Astrocyte (in vitro differentiated cells and primary cell): ENCODE data around the gene FOXK2. TPM values are rescaled to one million over a fixed set of nuclear protein-coding genes. Genes with fewer than 3 reads are reported as not detected.

Experiments used
- DNase-seq: peaks from one replicate; pipeline ENCODE4 v3.0.0-alpha.2; 2010; ENCODE audit warnings: low read depth
- FAIRE-seq: peaks from 2 replicates; lab custom pipeline; 2011; peaks lifted over from hg19 to GRCh38; lab: Jason Lieb, UNC
- H2AFZ ChIP-seq: 2 replicates; pipeline ENCODE4 v1.6.0; 2012; ENCODE audit warnings: low read depth, low read length, inconsistent platforms
- H3K27ac ChIP-seq: 2 replicates; pipeline ENCODE4 v1.5.1; 2011; ENCODE audit warnings: low read depth, low read length, inconsistent platforms
- H3K27me3 ChIP-seq: 2 replicates; pipeline ENCODE4 v1.6.0; 2011; ENCODE audit warnings: low read length, inconsistent platforms; ENCODE audit not compliant: insufficient read depth
- H3K36me3 ChIP-seq: 2 replicates; pipeline ENCODE4 v1.5.1; 2011; ENCODE audit warnings: low read length, inconsistent platforms; ENCODE audit not compliant: insufficient read depth
- H3K4me1 ChIP-seq: 2 replicates; pipeline ENCODE4 v1.5.1; 2011; ENCODE audit warnings: low read length, inconsistent platforms; ENCODE audit not compliant: insufficient read depth
- H3K4me2 ChIP-seq: 2 replicates; pipeline ENCODE4 v1.6.0; 2012; ENCODE audit warnings: low read length, inconsistent platforms
- H3K4me3 ChIP-seq: 2 replicates; pipeline ENCODE4 v1.5.1; 2011; ENCODE audit warnings: low read depth, mild to moderate bottlenecking, low read length, inconsistent platforms; ENCODE audit not compliant: insufficient read depth
- H3K79me2 ChIP-seq: 2 replicates; pipeline ENCODE4 v1.6.0; 2012; ENCODE audit warnings: mild to moderate bottlenecking, low read length, inconsistent platforms; ENCODE audit not compliant: insufficient read depth
- H3K9ac ChIP-seq: 2 replicates; pipeline ENCODE4 v1.6.0; 2012; ENCODE audit warnings: mild to moderate bottlenecking, low read length, inconsistent platforms
- H3K9me3 ChIP-seq: 2 replicates; pipeline ENCODE4 v1.5.1; 2012; ENCODE audit warnings: low read depth, mild to moderate bottlenecking, low read length, inconsistent platforms; ENCODE audit not compliant: insufficient read depth
- H4K20me1 ChIP-seq: 2 replicates; pipeline ENCODE4 v1.6.0; 2012; ENCODE audit warnings: low read length, inconsistent platforms; ENCODE audit not compliant: insufficient read depth
- H3K27ac Mint-ChIP-seq: one replicate; pipeline ENCODE4 v1.8.0; 2021; ENCODE audit warnings: mild to moderate bottlenecking, mixed read lengths; ENCODE audit not compliant: unreplicated experiment
- H3K27me3 Mint-ChIP-seq: one replicate; pipeline ENCODE4 v1.8.0; 2021; ENCODE audit warnings: low read depth, mixed read lengths; ENCODE audit not compliant: unreplicated experiment
- H3K36me3 Mint-ChIP-seq: one replicate; pipeline ENCODE4 v1.8.0; 2021; ENCODE audit warnings: low read depth, mixed read lengths; ENCODE audit not compliant: unreplicated experiment
- H3K4me1 Mint-ChIP-seq: one replicate; pipeline ENCODE4 v1.8.0; 2021; ENCODE audit warnings: low read depth, mixed read lengths; ENCODE audit not compliant: unreplicated experiment
- H3K4me3 Mint-ChIP-seq: one replicate; pipeline ENCODE4 v1.8.0; 2021; ENCODE audit warnings: mild to moderate bottlenecking, moderate library complexity, mixed read lengths; ENCODE audit not compliant: unreplicated experiment
- H3K9me3 Mint-ChIP-seq: one replicate; pipeline ENCODE4 v1.8.0; 2021; ENCODE audit warnings: mild to moderate bottlenecking, mixed read lengths; ENCODE audit not compliant: unreplicated experiment
- CTCF ChIP-seq: IDR thresholded peaks from 2 replicates; pipeline ENCODE4 v1.5.1; 2011; ENCODE audit warnings: low read depth, mild to moderate bottlenecking, inconsistent platforms, low read length, moderate library complexity; ENCODE audit not compliant: insufficient read depth
- EZH2 ChIP-seq: IDR thresholded peaks from 2 replicates; pipeline ENCODE4 v1.6.1; 2012; ENCODE audit warnings: mild to moderate bottlenecking, low read length, inconsistent platforms; ENCODE audit not compliant: insufficient read depth
- total RNA-seq: library from RNA; stranded (reverse); gene quantifications from 2 replicates; pipeline ENCODE4 v1.2.1, GENCODE V29; 2021

The FOXK2 gene
- total RNA-seq, 1 donor from 2014 or later: 68.0 TPM

GRCh38 chr17:82528484-82529265, 9.1 kb downstream of the FOXK2 start:
- no peaks in the 10 kb centered on the region for H3K9me3 Mint-ChIP-seq
- H4K20me1 ChIP-seq: peaks cover 87% of the 10 kb centered on the region
- peaks cover 35% of the 10 kb centered on the region for H3K4me1 Mint-ChIP-seq
- H3K27me3 Mint-ChIP-seq: no peaks in the 10 kb centered on the region
- H2AFZ ChIP-seq: no peak overlapping the region
- peak overlapping the region; percentile 32 for H3K4me2 ChIP-seq
- H3K27ac ChIP-seq: no peak overlapping the region
- no peaks in the 10 kb centered on the region for H3K36me3 ChIP-seq
- FAIRE-seq (no peak), DNase-seq (peak; percentile 15)
- H3K9ac ChIP-seq: peak overlapping the region; percentile 0
- no peaks in the 10 kb centered on the region for H3K9me3 ChIP-seq
- no peak overlapping the region for H3K4me3 ChIP-seq
- no peak overlapping the region for H3K4me3 Mint-ChIP-seq
- no peaks in the 10 kb centered on the region for H3K36me3 Mint-ChIP-seq
- no peaks in the 10 kb centered on the region for H3K27me3 ChIP-seq
- H3K27ac Mint-ChIP-seq: peak overlapping the region; percentile 1
- peaks cover 100% of the 10 kb centered on the region for H3K79me2 ChIP-seq
- TF ChIP-seq CTCF (peak; percentile 30), EZH2 (no peak)
- peaks cover 22% of the 10 kb centered on the region for H3K4me1 ChIP-seq

- Histone ChIP-seq H3K36me3 (no peaks in the 10 kb centered on the region), H3K27ac (no peak overlapping the region), H3K4me3 (no peak overlapping the region), H2AFZ (no peak overlapping the region), H3K4me2 (peak overlapping the region; percentile 3), H4K20me1 (peaks cover 87% of the 10 kb centered on the region), H3K9me3 (no peaks in the 10 kb centered on the region), H3K27me3 (no peaks in the 10 kb centered on the region), H3K79me2 (peaks cover 100% of the 10 kb centered on the region), H3K4me1 (peaks cover 22% of the 10 kb centered on the region), H3K9ac (no peak overlapping the region)
- FAIRE-seq: no peak
- Mint-ChIP-seq H3K4me1 (peaks cover 39% of the 10 kb centered on the region), H3K4me3 (peak overlapping the region; percentile 71), H3K27ac (no peak overlapping the region), H3K9me3 (no peaks in the 10 kb centered on the region), H3K36me3 (no peaks in the 10 kb centered on the region), H3K27me3 (no peaks in the 10 kb centered on the region)
- TF ChIP-seq EZH2 (no peak), CTCF (no peak)
- no peak for DNase-seq
Measured at GRCh38 chr17:82529914-82530300, 10.4 kb downstream of the FOXK2 start.

- H3K4me3 ChIP-seq: no peak overlapping the region
- H3K4me1 Mint-ChIP-seq: peaks cover 53% of the 10 kb centered on the region
- H3K27me3 ChIP-seq: no peaks in the 10 kb centered on the region
- H3K9ac ChIP-seq: peak overlapping the region; percentile 28
- H3K4me2 ChIP-seq: peak overlapping the region; percentile 60
- H3K36me3 ChIP-seq: no peaks in the 10 kb centered on the region
- no peak overlapping the region for H2AFZ ChIP-seq
- peaks cover 2% of the 10 kb centered on the region for H3K36me3 Mint-ChIP-seq
- no peaks in the 10 kb centered on the region for H3K9me3 ChIP-seq
- peak overlapping the region; percentile 65 for H3K4me3 Mint-ChIP-seq
- peaks cover 31% of the 10 kb centered on the region for H3K4me1 ChIP-seq
- TF ChIP-seq EZH2 (no peak), CTCF (no peak)
- FAIRE-seq: no peak
- H3K27ac ChIP-seq: peak overlapping the region; percentile 54
- H3K79me2 ChIP-seq: peaks cover 100% of the 10 kb centered on the region
- no peaks in the 10 kb centered on the region for H3K9me3 Mint-ChIP-seq
- H3K27me3 Mint-ChIP-seq: no peaks in the 10 kb centered on the region
- peak; percentile 88 for DNase-seq
- H3K27ac Mint-ChIP-seq: peak overlapping the region; percentile 78
- H4K20me1 ChIP-seq: peaks cover 87% of the 10 kb centered on the region
Measured at GRCh38 chr17:82531431-82531881, 11.9 kb downstream of the FOXK2 start.
